ENCODE measurements around the gene HOXA7. TPM values are rescaled to one million over a fixed set of nuclear protein-coding genes. Genes with fewer than 3 reads are reported as not detected.

HOXA7 gene
- total RNA-seq, 2 donors from 2014 or later, result not detected

GRCh38 chr7:27108390-27109127 lies 47.9 kb downstream of the HOXA7 start:
- Mint-ChIP-seq H3K4me1 (peaks cover 2% of the 10 kb centered on the region), H3K4me3 (no peak overlapping the region), H3K36me3 (ENCODE audit: low read depth) (no peaks in the 10 kb centered on the region), H3K27ac (no peak overlapping the region), H3K27me3 (peaks cover 22% of the 10 kb centered on the region)
- ATAC-seq (no peak), DNase-seq (no peak)
- H3K9me3 ChIP-seq (ENCODE audit: control insufficient read depth, low read length, poor library complexity, severe bottlenecking), result no peaks in the 10 kb centered on the region

GRCh38 chr7:27107391-27108381 lies 48.8 kb downstream of the HOXA7 start:
- Mint-ChIP-seq H3K27me3 (peaks cover 30% of the 10 kb centered on the region), H3K4me3 (no peak overlapping the region), H3K4me1 (peaks cover 6% of the 10 kb centered on the region), H3K36me3 (ENCODE audit: low read depth) (peaks cover 5% of the 10 kb centered on the region), H3K27ac (no peak overlapping the region)
- no peak for ATAC-seq
- no peak for DNase-seq
- no peaks in the 10 kb centered on the region for H3K9me3 ChIP-seq (ENCODE audit: control insufficient read depth, low read length, poor library complexity, severe bottlenecking)

DNA sequence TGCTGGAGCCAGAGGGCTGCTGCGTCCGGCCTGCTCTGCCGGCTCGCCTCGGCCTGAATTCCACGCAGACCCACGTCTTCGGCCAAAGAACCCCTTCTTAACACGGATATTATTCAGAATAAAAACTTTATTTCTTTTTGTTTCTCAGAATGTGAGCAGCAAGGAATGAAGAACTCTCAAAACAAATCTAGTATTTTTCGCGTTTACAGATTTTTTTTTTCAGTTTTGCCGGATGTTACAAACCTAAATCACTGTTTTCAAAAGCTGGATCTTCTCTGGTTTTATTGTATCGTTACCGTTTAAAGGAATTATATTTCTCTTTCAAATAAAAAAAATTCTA lies 49.6 kb downstream of the HOXA7 start:
- DNase-seq (no peak), ATAC-seq (no peak)
- Mint-ChIP-seq H3K4me3 (no peak overlapping the region), H3K27me3 (peaks cover 38% of the 10 kb centered on the region), H3K36me3 (ENCODE audit: low read depth) (peaks cover 6% of the 10 kb centered on the region), H3K27ac (no peak overlapping the region), H3K4me1 (peaks cover 10% of the 10 kb centered on the region)
- H3K9me3 ChIP-seq (ENCODE audit: control insufficient read depth, low read length, poor library complexity, severe bottlenecking), result no peaks in the 10 kb centered on the region

DNA sequence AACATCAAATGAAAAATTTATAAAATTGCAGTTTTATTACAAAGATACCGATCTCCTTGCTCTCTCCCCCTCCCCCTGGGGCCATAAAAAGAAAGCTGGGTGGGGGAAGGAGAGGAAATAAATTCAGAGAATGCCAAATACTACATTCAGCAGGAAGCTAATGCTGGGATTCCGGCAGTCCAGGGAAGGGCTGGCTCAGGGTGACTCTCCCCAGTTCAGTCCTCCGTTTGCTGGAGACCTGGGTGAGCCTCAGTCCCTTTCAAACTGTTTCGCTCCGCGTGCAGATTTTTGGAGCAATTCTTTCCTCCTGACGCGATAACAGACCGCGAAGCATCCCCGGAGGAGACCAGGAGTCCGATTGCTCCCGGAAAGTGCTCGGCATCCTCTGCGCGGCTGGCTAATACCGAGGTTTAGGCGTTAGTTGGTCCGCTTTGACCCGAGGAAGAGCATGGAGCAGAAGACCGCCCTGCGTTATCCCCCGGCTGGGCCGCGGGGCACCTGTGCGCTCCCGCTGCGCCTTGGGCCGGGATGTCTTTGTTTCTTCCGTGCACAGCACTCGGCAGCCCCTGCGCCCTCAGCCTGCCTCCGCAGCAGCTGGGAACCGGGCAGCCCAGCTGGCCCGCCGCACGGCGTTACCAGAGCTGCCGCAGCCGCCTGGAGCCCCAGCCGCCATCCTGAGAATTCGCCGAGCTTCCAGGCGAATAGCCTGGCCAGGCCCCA lies 50.1 kb downstream of the HOXA7 start:
- Mint-ChIP-seq H3K4me3 (no peak overlapping the region), H3K36me3 (ENCODE audit: low read depth) (peaks cover 6% of the 10 kb centered on the region), H3K27me3 (peaks cover 43% of the 10 kb centered on the region), H3K4me1 (peaks cover 10% of the 10 kb centered on the region), H3K27ac (no peak overlapping the region)
- no peaks in the 10 kb centered on the region for H3K9me3 ChIP-seq (ENCODE audit: control insufficient read depth, low read length, poor library complexity, severe bottlenecking)
- ATAC-seq, result no peak
- no peak for DNase-seq

- ATAC-seq (no peak), DNase-seq (no peak)
- no peaks in the 10 kb centered on the region for H3K9me3 ChIP-seq (ENCODE audit: control insufficient read depth, low read length, poor library complexity, severe bottlenecking)
- Mint-ChIP-seq H3K36me3 (ENCODE audit: low read depth) (peaks cover 6% of the 10 kb centered on the region), H3K27ac (no peak overlapping the region), H3K4me3 (no peak overlapping the region), H3K4me1 (peaks cover 10% of the 10 kb centered on the region), H3K27me3 (peaks cover 47% of the 10 kb centered on the region)
Observed at GRCh38 chr7:27105301-27106031, 51.0 kb downstream of the HOXA7 start.

- DNase-seq, result no peak
- no peak for ATAC-seq
- peaks cover 10% of the 10 kb centered on the region for H3K4me1 Mint-ChIP-seq
- H3K36me3 Mint-ChIP-seq (ENCODE audit: low read depth), result peaks cover 8% of the 10 kb centered on the region
- no peaks in the 10 kb centered on the region for H3K9me3 ChIP-seq (ENCODE audit: control insufficient read depth, low read length, poor library complexity, severe bottlenecking)
- H3K27ac Mint-ChIP-seq, result no peak overlapping the region
- H3K27me3 Mint-ChIP-seq, result peaks cover 56% of the 10 kb centered on the region
- no peak overlapping the region for H3K4me3 Mint-ChIP-seq
Observed at GRCh38 chr7:27104341-27105058, 52.0 kb downstream of the HOXA7 start.

Other genes with a start within 250 kb of the HOXA7 start
- gene HOXA1, start 60.7 kb downstream of the HOXA7 start, total RNA-seq, result under 1 TPM; 0.60 to 0.72 TPM
- gene HOXA2, start 54.0 kb downstream of the HOXA7 start, total RNA-seq, result not detected
- under 1 TPM in 1 of 2 donors, not detected in 1; 0.26 TPM for gene HOXA4, start 25.9 kb downstream of the HOXA7 start, total RNA-seq
- gene HOXA5, start 13.0 kb downstream of the HOXA7 start, total RNA-seq, result under 1 TPM in 1 of 2 donors, not detected in 1; 0.26 TPM
- gene HOXA6, start 8.9 kb downstream of the HOXA7 start, total RNA-seq, result not detected
- not detected for gene HOXA3, start 4.1 kb downstream of the HOXA7 start, total RNA-seq
- not detected for gene HOXA9, start 8.9 kb upstream of the HOXA7 start, total RNA-seq
- not detected for gene HOXA10, start 17.6 kb upstream of the HOXA7 start, total RNA-seq
- not detected for gene HOXA11, start 28.6 kb upstream of the HOXA7 start, total RNA-seq
- not detected for gene HOXA13, start 43.4 kb upstream of the HOXA7 start, total RNA-seq
- gene EVX1, start 86.1 kb upstream of the HOXA7 start, total RNA-seq, result under 1 TPM in 1 of 2 donors, not detected in 1; 0.21 TPM